Activated naive CD4-positive, alpha-beta T cell treated with anti-CD3 and anti-CD28 coated beads, Interleukin-2, amount 50 U/mL, for 72 hours (primary cell): ENCODE data around the gene CDC42EP3. TPM values are rescaled to one million over a fixed set of nuclear protein-coding genes. Genes with fewer than 3 reads are reported as not detected.

Source experiments
- ATAC-seq, 2 donors: fragments of 150-1000 bp; cut with Tn5 transposase; 2 replicates each; pipeline ENCODE4 v1.10.0; 2021; ENCODE audit warnings: mild to moderate bottlenecking in 2 of 2, moderate library complexity in 2 of 2
- DNase-seq, 2 donors: peaks; one replicate each; pipeline ENCODE4 v3.0.0; 2021 to 2022; ENCODE audit warnings: low spot score in 2 of 2
- H3K27ac Mint-ChIP-seq, 2 donors: one replicate each; pipeline ENCODE4 v1.8.0; 2022; ENCODE audit warnings: mild to moderate bottlenecking in 2 of 2, mixed read lengths in 2 of 2
- H3K36me3 Mint-ChIP-seq, 2 donors: one replicate each; pipeline ENCODE4 v1.8.0; 2022; ENCODE audit warnings: mixed read lengths in 2 of 2
- H3K9me3 Mint-ChIP-seq, 2 donors: one replicate each; pipeline ENCODE4 v1.8.0; 2022; ENCODE audit warnings: mixed read lengths in 2 of 2
- total RNA-seq, 2 donors: library from RNA; stranded (reverse); gene quantifications; one replicate each; pipeline ENCODE4 v1.2.3, GENCODE V29; 2022

The CDC42EP3 gene
- total RNA-seq, 2 donors from 2014 or later = 11.1 to 12.5 TPM

GRCh38 chr2:37689751-37690150 lies 18.3 kb upstream of the CDC42EP3 start:
- no peak for ATAC-seq
- peaks cover 0 to 7% of the 10 kb centered on the region in 2 donors for H3K9me3 Mint-ChIP-seq
- H3K36me3 Mint-ChIP-seq = peaks cover 0 to 16% of the 10 kb centered on the region in 2 donors
- H3K27ac Mint-ChIP-seq = no peak overlapping the region
- no peak for DNase-seq

GRCh38 chr2:37688771-37689468 lies 17.5 kb upstream of the CDC42EP3 start:
- no peak overlapping the region for H3K27ac Mint-ChIP-seq
- no peak for ATAC-seq
- no peak for DNase-seq
- peaks cover 2 to 21% of the 10 kb centered on the region in 2 donors for H3K36me3 Mint-ChIP-seq
- H3K9me3 Mint-ChIP-seq = peaks cover under 1 to 8% of the 10 kb centered on the region in 2 donors

- Mint-ChIP-seq H3K36me3 (peaks cover 9 to 35% of the 10 kb centered on the region in 2 donors), H3K9me3 (peaks cover 12 to 22% of the 10 kb centered on the region in 2 donors), H3K27ac (no peak overlapping the region)
- no peak for DNase-seq
- peak; percentile 47 to 81 for ATAC-seq
These were observed 15.5 kb upstream of the CDC42EP3 start for GRCh38 chr2:37686792-37687526.

- ATAC-seq = peak in 1 of 2 donors; percentile 3
- peaks cover 9 to 44% of the 10 kb centered on the region in 2 donors for H3K36me3 Mint-ChIP-seq
- no peak overlapping the region for H3K27ac Mint-ChIP-seq
- DNase-seq = no peak
- H3K9me3 Mint-ChIP-seq = peaks cover 12 to 28% of the 10 kb centered on the region in 2 donors
These were observed 13.4 kb upstream of the CDC42EP3 start for GRCh38 chr2:37684809-37685208.

- H3K36me3 Mint-ChIP-seq = peaks cover 9 to 44% of the 10 kb centered on the region in 2 donors
- H3K9me3 Mint-ChIP-seq = peaks cover 12 to 28% of the 10 kb centered on the region in 2 donors
- peak overlapping the region; percentile 85 for H3K27ac Mint-ChIP-seq
- ATAC-seq (peak; percentile 87 to 88), DNase-seq (no peak)
These were observed 12.7 kb upstream of the CDC42EP3 start for GRCh38 chr2:37683921-37684780.

GRCh38 chr2:37683241-37683640 lies 11.8 kb upstream of the CDC42EP3 start:
- H3K9me3 Mint-ChIP-seq = peaks cover 12 to 22% of the 10 kb centered on the region in 2 donors
- DNase-seq (no peak), ATAC-seq (no peak)
- H3K36me3 Mint-ChIP-seq = peaks cover 9 to 39% of the 10 kb centered on the region in 2 donors
- H3K27ac Mint-ChIP-seq = peak overlapping the region in 1 of 2 donors; percentile 85

GRCh38 chr2:37682473-37682872 lies 11.0 kb upstream of the CDC42EP3 start:
- Mint-ChIP-seq H3K36me3 (peaks cover 9 to 37% of the 10 kb centered on the region in 2 donors), H3K27ac (no peak overlapping the region), H3K9me3 (peaks cover 12 to 20% of the 10 kb centered on the region in 2 donors)

GRCh38 chr2:37681587-37681986 lies 10.1 kb upstream of the CDC42EP3 start:
- Mint-ChIP-seq H3K27ac (no peak overlapping the region), H3K9me3 (peaks cover 12 to 20% of the 10 kb centered on the region in 2 donors), H3K36me3 (peaks cover 9 to 37% of the 10 kb centered on the region in 2 donors)
- ATAC-seq = no peak
- no peak for DNase-seq

More at GRCh38 chr2:37682473-37682872, 11.0 kb upstream of the CDC42EP3 start:
- DNase-seq (no peak), ATAC-seq (no peak)

- Mint-ChIP-seq H3K36me3 (peaks cover 9 to 25% of the 10 kb centered on the region in 2 donors), H3K9me3 (peaks cover 12 to 20% of the 10 kb centered on the region in 2 donors), H3K27ac (no peak overlapping the region)
- no peak for ATAC-seq
- no peak for DNase-seq
These were observed 7.7 kb upstream of the CDC42EP3 start for GRCh38 chr2:37679072-37679695.

GRCh38 chr2:37676274-37676673 lies 4.8 kb upstream of the CDC42EP3 start:
- ATAC-seq = no peak
- H3K9me3 Mint-ChIP-seq = peaks cover 0 to 4% of the 10 kb centered on the region in 2 donors
- no peak for DNase-seq
- H3K27ac Mint-ChIP-seq = no peak overlapping the region
- peaks cover 0 to 2% of the 10 kb centered on the region in 2 donors for H3K36me3 Mint-ChIP-seq

GRCh38 chr2:37674946-37675345 lies 3.5 kb upstream of the CDC42EP3 start:
- DNase-seq (no peak), ATAC-seq (no peak)
- Mint-ChIP-seq H3K27ac (no peak overlapping the region), H3K9me3 (no peaks in the 10 kb centered on the region), H3K36me3 (peaks cover 8 to 13% of the 10 kb centered on the region in 2 donors)

GRCh38 chr2:37672870-37673184 lies 1.4 kb upstream of the CDC42EP3 start:
- H3K27ac Mint-ChIP-seq = peak overlapping the region in 1 of 2 donors; percentile 86
- H3K36me3 Mint-ChIP-seq = peaks cover 8 to 19% of the 10 kb centered on the region in 2 donors
- H3K9me3 Mint-ChIP-seq = no peaks in the 10 kb centered on the region
- DNase-seq = no peak
- ATAC-seq = no peak

- DNase-seq (peak; percentile 66 to 69), ATAC-seq (peak; percentile 9 to 42)
- Mint-ChIP-seq H3K36me3 (peaks cover 8 to 19% of the 10 kb centered on the region in 2 donors), H3K27ac (peak overlapping the region; percentile 74 to 86), H3K9me3 (no peaks in the 10 kb centered on the region)
These were observed 845 bp upstream of the CDC42EP3 start for GRCh38 chr2:37672104-37672869.

GRCh38 chr2:37671816-37672103 lies 318 bp upstream of the CDC42EP3 start:
- Mint-ChIP-seq H3K36me3 (peaks cover 8 to 19% of the 10 kb centered on the region in 2 donors), H3K27ac (peak overlapping the region; percentile 74 to 86), H3K9me3 (no peaks in the 10 kb centered on the region)
- ATAC-seq (peak in 1 of 2 donors; percentile 20), DNase-seq (peak in 1 of 2 donors; percentile 57)

- ATAC-seq (no peak), DNase-seq (no peak)
- peaks cover 14 to 19% of the 10 kb centered on the region in 2 donors for H3K36me3 Mint-ChIP-seq
- H3K27ac Mint-ChIP-seq = peak overlapping the region; percentile 86 to 92
- no peaks in the 10 kb centered on the region for H3K9me3 Mint-ChIP-seq
These were observed 949 bp downstream of the CDC42EP3 start for GRCh38 chr2:37670378-37671008.
